ENCODE results near the gene TOB2.

GRCh38 chr22:41442240-41442792, 4.3 kb downstream of the TOB2 start:
- TF ChIP-seq POLR2A (IDR thresholded peaks at IDR 0.05) (no peak), CTCF (IDR thresholded peaks at IDR 0.05) (no peak)
